ENCODE data around the gene GTF3C4. TPM values are rescaled to one million over a fixed set of nuclear protein-coding genes. Genes with fewer than 3 reads are reported as not detected.

Gene GTF3C4
- polyA plus RNA-seq, 1 of the 3 experiments (the other 2 are of a cell fraction): 2.8 TPM

DNA sequence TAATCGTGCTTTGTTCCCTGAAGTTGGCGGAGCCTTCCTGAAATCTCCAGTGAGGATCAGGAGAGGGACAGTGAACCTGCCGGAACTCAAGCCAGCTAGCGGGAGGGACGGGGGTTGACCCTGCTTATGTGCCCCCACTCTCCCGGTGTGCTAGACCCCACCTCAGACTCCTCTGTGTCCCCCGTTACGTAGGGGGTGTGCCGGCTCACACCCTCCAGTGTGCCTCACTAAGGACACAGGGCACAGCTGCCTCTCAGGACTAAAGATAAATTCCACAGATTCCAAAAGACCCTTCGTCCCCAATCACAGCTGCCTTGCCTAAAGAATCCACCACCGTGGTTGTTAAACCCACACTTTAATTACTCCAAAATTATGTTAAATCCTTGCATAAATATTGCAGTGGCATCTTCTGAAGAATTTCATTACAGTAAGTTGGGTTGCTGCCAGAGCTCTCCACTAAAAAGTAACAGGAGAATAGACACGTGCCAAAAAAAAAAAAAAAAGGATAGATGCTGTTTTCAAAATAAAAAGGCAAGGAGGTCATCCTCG is 73.7 kb downstream of the GTF3C4 start:
- Histone ChIP-seq H3K9me2 (no peaks in the 10 kb centered on the region), H3K9ac (no peak overlapping the region), H3K4me1 (ENCODE audit: control insufficient read depth in 1 of 2, insufficient read depth in 2 of 2, low read depth in 1 of 2, low read length in 1 of 2) (peaks cover 0 to 7% of the 10 kb centered on the region in 2 experiments; a peak in 1 of 4 replicates), H2AFZ (ENCODE audit: low read depth) (no peak overlapping the region), H3K27ac (ENCODE audit: low read depth in 2 of 2, low read length in 1 of 2) (no peak overlapping the region), H4K20me1 (ENCODE audit: insufficient read depth) (no peaks in the 10 kb centered on the region), H3F3A (replicated peaks; ENCODE audit: insufficient read depth) (no peaks in the 10 kb centered on the region), H3K36me3 (replicated peaks in 1 of 2; ENCODE audit: control insufficient read depth in 1 of 2, insufficient read depth in 2 of 2, low read length in 1 of 2) (no peaks in the 10 kb centered on the region), H3K4me2 (no peak overlapping the region), H3K79me2 (ENCODE audit: insufficient read depth) (no peaks in the 10 kb centered on the region), H3K9me3 (no peaks in the 10 kb centered on the region), H3K4me3 (ENCODE audit: low read depth in 2 of 2, low read length in 1 of 2) (no peak overlapping the region), H3K27me3 (ENCODE audit: insufficient read depth) (no peaks in the 10 kb centered on the region; the same call in 1 of the 2 replicates)
- ChIA-PET CTCF (interaction anchor here (0.7 kb wide), 1 partner anchor 73 kb away, joined by 3 read pairs; no protein-coding TSS in a partner anchor), POLR2A (no interaction called here)
- DNase-seq: peak; percentile 15
- 55% methylated on average over 13 of the region's 13 CpGs for WGBS (ENCODE audit: low lambda C conversion rate)
- TF ChIP-seq, protein P1, sequence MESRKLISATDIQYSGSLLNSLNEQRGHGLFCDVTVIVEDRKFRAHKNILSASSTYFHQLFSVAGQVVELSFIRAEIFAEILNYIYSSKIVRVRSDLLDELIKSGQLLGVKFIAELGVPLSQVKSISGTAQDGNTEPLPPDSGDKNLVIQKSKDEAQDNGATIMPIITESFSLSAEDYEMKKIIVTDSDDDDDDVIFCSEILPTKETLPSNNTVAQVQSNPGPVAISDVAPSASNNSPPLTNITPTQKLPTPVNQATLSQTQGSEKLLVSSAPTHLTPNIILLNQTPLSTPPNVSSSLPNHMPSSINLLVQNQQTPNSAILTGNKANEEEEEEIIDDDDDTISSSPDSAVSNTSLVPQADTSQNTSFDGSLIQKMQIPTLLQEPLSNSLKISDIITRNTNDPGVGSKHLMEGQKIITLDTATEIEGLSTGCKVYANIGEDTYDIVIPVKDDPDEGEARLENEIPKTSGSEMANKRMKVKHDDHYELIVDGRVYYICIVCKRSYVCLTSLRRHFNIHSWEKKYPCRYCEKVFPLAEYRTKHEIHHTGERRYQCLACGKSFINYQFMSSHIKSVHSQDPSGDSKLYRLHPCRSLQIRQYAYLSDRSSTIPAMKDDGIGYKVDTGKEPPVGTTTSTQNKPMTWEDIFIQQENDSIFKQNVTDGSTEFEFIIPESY (IDR thresholded peaks at IDR 0.05; ENCODE audit: borderline replicate concordance, low read depth): no peak
- TF ChIP-seq FOSL2 (IDR thresholded peaks at IDR 0.05; ENCODE audit: borderline replicate concordance, low read depth) (no peak), RAD21 (IDR thresholded peaks at IDR 0.05; ENCODE audit: low read length) (no peak), RXRA (IDR thresholded peaks at IDR 0.05; ENCODE audit: borderline replicate concordance, low read depth) (no peak), NFIC (IDR thresholded peaks at IDR 0.05; ENCODE audit: borderline replicate concordance) (no peak)

Other genes starting within 250 kb of the GTF3C4 start
- not detected in 2 replicates for gene BARHL1, start 87.9 kb upstream of the GTF3C4 start, polyA plus RNA-seq (2012; rRNA removed)
- gene DDX31, start 481 bp upstream of the GTF3C4 start, polyA plus RNA-seq (2012; rRNA removed): 13.9 and 17.3 TPM in 2 replicates
- 0.77 and 0.84 TPM in 2 replicates for gene AK8, start 207.8 kb downstream of the GTF3C4 start, polyA plus RNA-seq (2012; rRNA removed)
- gene SPACA9, start 208.4 kb downstream of the GTF3C4 start, polyA plus RNA-seq (2012; rRNA removed): 6.7 and 9.8 TPM in 2 replicates